GM23338 (cell line): ENCODE data around the gene HOXA9. TPM values are rescaled to one million over a fixed set of nuclear protein-coding genes. Genes with fewer than 3 reads are reported as not detected.

ENCODE experiments used
- ATAC-seq: fragments of 200-7000 bp; cut with Tn5 transposase; 3 replicates; pipeline ENCODE4 v1.9.1; 2020
- DNase-seq: peaks from one replicate; pipeline ENCODE4 v3.0.0-alpha.2; 2015; ENCODE audit warnings: low spot score
- H2AFZ ChIP-seq: fragments of 200-600 bp; sonication (generic); 2 replicates; pipeline ENCODE4 v1.8.0; 2016; ENCODE audit warnings: antibody characterized with exemption, mild to moderate bottlenecking, moderate library complexity
- H3F3A ChIP-seq: fragments of 200-600 bp; sonication (generic); replicated peaks from 2 replicates; pipeline ENCODE4 v1.8.0; 2017; ENCODE audit warnings: antibody characterized with exemption, mixed run types, low read depth
- H3K27ac ChIP-seq: fragments of 200-600 bp; sonication (generic); 2 replicates; pipeline ENCODE4 v1.6.1; 2016; ENCODE audit warnings: low read depth
- H3K27me3 ChIP-seq: fragments of 200-600 bp; sonication (generic); 2 replicates; pipeline ENCODE4 v1.8.0; 2016; ENCODE audit warnings: mild to moderate bottlenecking, mixed run types, moderate library complexity; ENCODE audit not compliant: insufficient read depth
- H3K36me3 ChIP-seq: fragments of 200-600 bp; sonication (generic); 2 replicates; pipeline ENCODE4 v1.8.0; 2016; ENCODE audit warnings: mild to moderate bottlenecking; ENCODE audit not compliant: insufficient read depth
- H3K4me1 ChIP-seq: fragments of 200-600 bp; sonication (generic); 2 replicates; pipeline ENCODE4 v1.8.0; 2016; ENCODE audit warnings: mild to moderate bottlenecking, moderate library complexity; ENCODE audit not compliant: insufficient read depth
- H3K4me2 ChIP-seq: fragments of 200-600 bp; sonication (generic); 2 replicates; pipeline ENCODE4 v1.7.1; 2017; ENCODE audit warnings: mixed run types
- H3K4me3 ChIP-seq: fragments of 200-600 bp; sonication (generic); 2 replicates; pipeline ENCODE4 v1.6.1; 2016; ENCODE audit warnings: mixed run types
- H3K79me2 ChIP-seq: fragments of 200-600 bp; sonication (generic); replicated peaks from 2 replicates; pipeline ENCODE4 v1.8.0; 2017; ENCODE audit warnings: mild to moderate bottlenecking; ENCODE audit not compliant: insufficient read depth
- H3K9me2 ChIP-seq: fragments of 200-600 bp; sonication (generic); 2 replicates; pipeline ENCODE4 v1.8.0; 2017; ENCODE audit not compliant: insufficient read depth
- H4K20me1 ChIP-seq: fragments of 200-600 bp; sonication (generic); replicated peaks from 2 replicates; pipeline ENCODE4 v1.8.0; 2017; ENCODE audit warnings: mild to moderate bottlenecking; ENCODE audit not compliant: insufficient read depth
- H3K27ac Mint-ChIP-seq: 2 replicates; pipeline ENCODE4 v1.8.0; 2020; ENCODE audit warnings: inconsistent platforms, mild to moderate bottlenecking, moderate library complexity, mixed read lengths
- H3K27me3 Mint-ChIP-seq: 3 replicates; pipeline ENCODE4 v1.8.0; 2022; ENCODE audit warnings: low read depth, mild to moderate bottlenecking, moderate library complexity, mixed read lengths, inconsistent platforms; ENCODE audit not compliant: insufficient read depth, poor library complexity
- H3K36me3 Mint-ChIP-seq: 3 replicates; pipeline ENCODE4 v1.8.0; 2021; ENCODE audit warnings: low read depth, mild to moderate bottlenecking, inconsistent platforms, moderate library complexity, mixed read lengths
- H3K4me1 Mint-ChIP-seq: 3 replicates; pipeline ENCODE4 v1.8.0; 2020; ENCODE audit warnings: mild to moderate bottlenecking, inconsistent platforms, mixed read lengths
- H3K4me3 Mint-ChIP-seq: 3 replicates; pipeline ENCODE4 v1.8.0; 2021; ENCODE audit warnings: moderate library complexity, mild to moderate bottlenecking, inconsistent platforms, mixed read lengths
- H3K9me3 Mint-ChIP-seq: 3 replicates; pipeline ENCODE4 v1.8.0; 2020; ENCODE audit warnings: moderate library complexity, mild to moderate bottlenecking, inconsistent platforms, mixed read lengths
- CTCF ChIP-seq, 2 experiments: fragments of 200-600 bp in 1 of 2; sonication (generic) in 1 of 2; conservative IDR thresholded peaks; 2 replicates each; pipeline versions ENCODE4 v1.5.1 to v1.6.1; 2016 to 2017; ENCODE audit warnings: antibody characterized with exemption in 2 of 2, low read depth in 2 of 2, mild to moderate bottlenecking in 2 of 2, moderate library complexity in 1 of 2
- EZH2 ChIP-seq: fragments of 200-600 bp; sonication (generic); IDR thresholded peaks from one replicate; pipeline ENCODE4 v1.8.0; 2017; ENCODE audit warnings: antibody characterized with exemption, mild to moderate bottlenecking, low read depth; ENCODE audit not compliant: unreplicated experiment
- JUNB ChIP-seq: IDR thresholded peaks from one replicate; pipeline ENCODE4 v1.6.1; 2016; ENCODE audit warnings: antibody characterized with exemption; ENCODE audit not compliant: unreplicated experiment
- NANOG ChIP-seq: IDR thresholded peaks from 2 replicates; pipeline ENCODE4 v1.6.1; 2016; ENCODE audit warnings: antibody characterized with exemption, borderline replicate concordance
- POLR2AphosphoS5 ChIP-seq: IDR thresholded peaks from 2 replicates; pipeline ENCODE4 v1.6.1; 2016; ENCODE audit warnings: antibody characterized with exemption, low read depth
- STAT1 ChIP-seq: IDR thresholded peaks from one replicate; pipeline ENCODE4 v1.6.1; 2016; ENCODE audit warnings: antibody characterized with exemption; ENCODE audit not compliant: unreplicated experiment
- ZNF331 ChIP-seq: fragments of 250-450 bp; sonication (Bioruptor Pico); IDR thresholded peaks from 2 replicates; pipeline ENCODE4 v1.5.0; 2020; ENCODE audit warnings: low read depth, mild to moderate bottlenecking, moderate library complexity
- ZNF462 ChIP-seq: fragments of 250-450 bp; sonication (Bioruptor Pico); IDR thresholded peaks from 2 replicates; pipeline ENCODE4 v1.5.0; 2020; ENCODE audit warnings: mild to moderate bottlenecking, moderate library complexity
- polyA plus RNA-seq: library from polyadenylated mRNA; unstranded; fragments of >200 nt; fragmentation: Nextera tagmentation; extraction: Ambion mirVana; gene quantifications from 2 replicates; pipeline ENCODE4 v1.2.1, GENCODE V29; 2016
- total RNA-seq: library from RNA; depleted of rRNA; stranded (reverse); fragments of >200 nt; shearing (Covaris generic); gene quantifications from 2 replicates; pipeline ENCODE4 v1.2.3, GENCODE V29; 2014
- TF ChIP-seq, protein P1 (sequence below): IDR thresholded peaks from one replicate; pipeline ENCODE4 v1.6.1; 2018; ENCODE audit warnings: antibody characterized with exemption; ENCODE audit not compliant: unreplicated experiment

HOXA9 gene
- total and polyA plus RNA-seq, 2 experiments from 2014 or later, result not detected

DNA sequence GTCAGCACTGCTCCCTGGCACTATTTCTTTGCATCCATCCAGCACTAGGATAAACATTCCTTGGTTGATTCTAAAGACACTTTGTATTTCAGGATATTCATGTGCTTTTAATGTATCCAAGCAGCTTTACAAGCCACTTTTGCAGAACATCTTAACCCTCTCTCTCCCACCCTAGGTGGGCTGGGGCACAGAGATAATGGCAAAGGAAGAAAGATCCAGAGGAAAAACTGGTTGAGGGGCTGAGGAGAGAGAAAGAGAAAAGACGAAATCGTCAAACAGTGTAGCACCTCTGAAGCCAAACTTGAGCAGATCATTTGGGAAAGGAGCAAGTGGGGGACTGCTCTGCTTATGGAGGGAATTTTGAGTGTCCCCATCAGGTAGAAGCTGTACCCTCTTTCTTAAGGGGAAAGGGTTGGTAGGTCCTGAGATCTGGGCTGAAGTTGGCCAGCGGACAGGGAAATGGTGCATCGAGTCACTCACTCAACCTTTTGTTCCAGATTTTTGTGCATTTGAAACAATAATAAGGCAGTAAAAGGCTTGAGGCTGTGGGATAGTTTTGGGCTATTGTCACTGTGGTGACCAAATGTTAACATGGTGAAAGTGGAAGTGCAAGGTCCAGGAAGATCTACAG, 38.7 kb upstream of the HOXA9 start:
- DNase-seq, result no peak
- H3K9me3 Mint-ChIP-seq, result no peaks in the 10 kb centered on the region; the same call in 2 of the 3 replicates
- Histone ChIP-seq H3K9me2 (no peaks in the 10 kb centered on the region), H3F3A (peaks cover 53% of the 10 kb centered on the region), H2AFZ (no peak overlapping the region), H3K27ac (no peak overlapping the region), H3K79me2 (no peaks in the 10 kb centered on the region), H3K4me2 (no peak overlapping the region), H4K20me1 (peaks cover 57% of the 10 kb centered on the region), H3K4me3 (no peak overlapping the region), H3K27me3 (peaks cover 98% of the 10 kb centered on the region), H3K4me1 (peaks cover 25% of the 10 kb centered on the region; the same call in 1 of the 2 replicates), H3K36me3 (no peaks in the 10 kb centered on the region)
- peaks cover 23% of the 10 kb centered on the region for H3K4me1 Mint-ChIP-seq
- no peak overlapping the region for H3K27ac Mint-ChIP-seq
- H3K4me3 Mint-ChIP-seq, result no peak overlapping the region; the same call in 2 of the 3 replicates
- H3K27me3 Mint-ChIP-seq, result peaks cover 95% of the 10 kb centered on the region
- no peak for ATAC-seq
- no peaks in the 10 kb centered on the region for H3K36me3 Mint-ChIP-seq
- TF ChIP-seq EZH2, result peak; percentile 88
- no peak for TF ChIP-seq ZNF462 (CRISPR knock-in tag)

GRCh38 chr7:27203365-27203953, 38.1 kb upstream of the HOXA9 start:
- H2AFZ ChIP-seq, result no peak overlapping the region
- DNase-seq (no peak), ATAC-seq (no peak)
- H3K27me3 ChIP-seq, result peaks cover 98% of the 10 kb centered on the region
- H3K4me3 Mint-ChIP-seq, result no peak overlapping the region; the same call in 2 of the 3 replicates
- H3K9me2 ChIP-seq, result no peaks in the 10 kb centered on the region
- H3K4me2 ChIP-seq, result no peak overlapping the region
- no peaks in the 10 kb centered on the region; the same call in 2 of the 3 replicates for H3K9me3 Mint-ChIP-seq
- no peak overlapping the region for H3K27ac Mint-ChIP-seq
- no peak overlapping the region for H3K27ac ChIP-seq
- no peak overlapping the region for H3K4me3 ChIP-seq
- peaks cover 23% of the 10 kb centered on the region for H3K4me1 Mint-ChIP-seq
- peaks cover 25% of the 10 kb centered on the region; the same call in 1 of the 2 replicates for H3K4me1 ChIP-seq
- H4K20me1 ChIP-seq, result peaks cover 57% of the 10 kb centered on the region
- peaks cover 95% of the 10 kb centered on the region for H3K27me3 Mint-ChIP-seq
- no peaks in the 10 kb centered on the region for H3K36me3 ChIP-seq
- H3F3A ChIP-seq, result peaks cover 52% of the 10 kb centered on the region
- H3K79me2 ChIP-seq, result no peaks in the 10 kb centered on the region
- H3K36me3 Mint-ChIP-seq, result no peaks in the 10 kb centered on the region
- TF ChIP-seq, protein P1, sequence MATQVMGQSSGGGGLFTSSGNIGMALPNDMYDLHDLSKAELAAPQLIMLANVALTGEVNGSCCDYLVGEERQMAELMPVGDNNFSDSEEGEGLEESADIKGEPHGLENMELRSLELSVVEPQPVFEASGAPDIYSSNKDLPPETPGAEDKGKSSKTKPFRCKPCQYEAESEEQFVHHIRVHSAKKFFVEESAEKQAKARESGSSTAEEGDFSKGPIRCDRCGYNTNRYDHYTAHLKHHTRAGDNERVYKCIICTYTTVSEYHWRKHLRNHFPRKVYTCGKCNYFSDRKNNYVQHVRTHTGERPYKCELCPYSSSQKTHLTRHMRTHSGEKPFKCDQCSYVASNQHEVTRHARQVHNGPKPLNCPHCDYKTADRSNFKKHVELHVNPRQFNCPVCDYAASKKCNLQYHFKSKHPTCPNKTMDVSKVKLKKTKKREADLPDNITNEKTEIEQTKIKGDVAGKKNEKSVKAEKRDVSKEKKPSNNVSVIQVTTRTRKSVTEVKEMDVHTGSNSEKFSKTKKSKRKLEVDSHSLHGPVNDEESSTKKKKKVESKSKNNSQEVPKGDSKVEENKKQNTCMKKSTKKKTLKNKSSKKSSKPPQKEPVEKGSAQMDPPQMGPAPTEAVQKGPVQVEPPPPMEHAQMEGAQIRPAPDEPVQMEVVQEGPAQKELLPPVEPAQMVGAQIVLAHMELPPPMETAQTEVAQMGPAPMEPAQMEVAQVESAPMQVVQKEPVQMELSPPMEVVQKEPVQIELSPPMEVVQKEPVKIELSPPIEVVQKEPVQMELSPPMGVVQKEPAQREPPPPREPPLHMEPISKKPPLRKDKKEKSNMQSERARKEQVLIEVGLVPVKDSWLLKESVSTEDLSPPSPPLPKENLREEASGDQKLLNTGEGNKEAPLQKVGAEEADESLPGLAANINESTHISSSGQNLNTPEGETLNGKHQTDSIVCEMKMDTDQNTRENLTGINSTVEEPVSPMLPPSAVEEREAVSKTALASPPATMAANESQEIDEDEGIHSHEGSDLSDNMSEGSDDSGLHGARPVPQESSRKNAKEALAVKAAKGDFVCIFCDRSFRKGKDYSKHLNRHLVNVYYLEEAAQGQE, result no peak
- TF ChIP-seq NANOG, result no peak
- TF ChIP-seq POLR2AphosphoS5, result no peak
- TF ChIP-seq STAT1, result no peak
- TF ChIP-seq CTCF (conservative IDR thresholded peaks at IDR 0.05; ENCODE audit: low read depth in 2 of 2), result no peak
- no peak for TF ChIP-seq JUNB
- TF ChIP-seq EZH2, result no peak
- TF ChIP-seq ZNF331, result no peak
